ENCODE results near the gene SYCN. TPM values are rescaled to one million over a fixed set of nuclear protein-coding genes. Genes with fewer than 3 reads are reported as not detected.
"Not testable (repeated sequence)": the region's sequence is repeated elsewhere in the genome, so short reads cannot be mapped to it uniquely, and the experiment has no call there.

Gene SYCN, protein sequence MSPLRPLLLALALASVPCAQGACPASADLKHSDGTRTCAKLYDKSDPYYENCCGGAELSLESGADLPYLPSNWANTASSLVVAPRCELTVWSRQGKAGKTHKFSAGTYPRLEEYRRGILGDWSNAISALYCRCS
- polyA plus RNA-seq (ENCODE audit: insufficient read length in 4 of 4), result not detected

DNA sequence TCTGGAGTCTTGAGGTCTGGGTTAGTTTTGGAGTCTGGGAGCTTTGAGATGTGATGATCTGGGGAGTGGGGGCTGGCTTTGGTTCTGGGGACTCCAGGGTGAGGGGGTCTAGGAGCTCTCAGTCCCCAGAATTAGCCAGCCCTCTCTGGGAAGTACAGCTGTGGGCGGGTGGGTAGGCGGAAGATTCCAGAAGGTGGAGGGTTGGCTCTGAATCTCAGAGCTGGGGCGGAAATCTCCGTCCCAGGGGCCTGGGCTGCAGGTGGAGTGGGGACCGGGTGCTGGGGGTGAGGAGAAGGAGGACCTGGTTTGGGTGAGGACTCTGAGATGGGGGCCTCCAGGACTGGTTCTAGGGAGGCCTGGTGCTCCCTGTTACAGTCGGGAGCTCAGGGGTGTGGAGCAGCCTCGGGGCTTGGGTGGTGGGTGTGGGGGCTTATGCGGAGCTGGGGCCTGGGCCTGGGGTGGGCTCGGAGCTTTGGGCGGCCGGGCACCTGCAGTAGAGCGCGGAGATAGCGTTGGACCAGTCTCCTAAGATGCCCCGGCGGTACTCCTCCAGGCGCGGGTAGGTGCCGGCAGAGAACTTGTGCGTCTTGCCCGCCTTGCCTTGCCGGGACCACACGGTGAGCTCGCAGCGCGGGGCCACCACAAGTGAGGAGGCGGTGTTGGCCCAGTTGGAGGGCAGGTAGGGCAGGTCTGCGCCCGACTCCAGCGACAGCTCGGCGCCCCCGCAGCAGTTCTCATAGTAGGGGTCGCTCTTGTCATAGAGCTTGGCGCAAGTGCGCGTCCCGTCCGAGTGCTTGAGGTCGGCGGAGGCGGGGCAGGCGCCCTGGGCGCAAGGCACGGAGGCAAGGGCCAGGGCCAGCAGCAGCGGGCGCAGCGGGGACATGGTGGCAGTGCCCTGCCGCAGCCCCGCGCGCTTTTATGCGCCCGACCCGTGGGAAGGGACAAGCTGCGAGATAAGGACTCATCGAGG is at the start of gene SYCN:
Gene SYCN, minus strand, starts transcription at position 892 of the 970 bp plus-strand sequence. Its CDS starts 9 bp downstream, at position 883.
- DNase-seq (ENCODE audit: low read depth in 4 of 4, low spot score in 3 of 4), result no peak

DNA sequence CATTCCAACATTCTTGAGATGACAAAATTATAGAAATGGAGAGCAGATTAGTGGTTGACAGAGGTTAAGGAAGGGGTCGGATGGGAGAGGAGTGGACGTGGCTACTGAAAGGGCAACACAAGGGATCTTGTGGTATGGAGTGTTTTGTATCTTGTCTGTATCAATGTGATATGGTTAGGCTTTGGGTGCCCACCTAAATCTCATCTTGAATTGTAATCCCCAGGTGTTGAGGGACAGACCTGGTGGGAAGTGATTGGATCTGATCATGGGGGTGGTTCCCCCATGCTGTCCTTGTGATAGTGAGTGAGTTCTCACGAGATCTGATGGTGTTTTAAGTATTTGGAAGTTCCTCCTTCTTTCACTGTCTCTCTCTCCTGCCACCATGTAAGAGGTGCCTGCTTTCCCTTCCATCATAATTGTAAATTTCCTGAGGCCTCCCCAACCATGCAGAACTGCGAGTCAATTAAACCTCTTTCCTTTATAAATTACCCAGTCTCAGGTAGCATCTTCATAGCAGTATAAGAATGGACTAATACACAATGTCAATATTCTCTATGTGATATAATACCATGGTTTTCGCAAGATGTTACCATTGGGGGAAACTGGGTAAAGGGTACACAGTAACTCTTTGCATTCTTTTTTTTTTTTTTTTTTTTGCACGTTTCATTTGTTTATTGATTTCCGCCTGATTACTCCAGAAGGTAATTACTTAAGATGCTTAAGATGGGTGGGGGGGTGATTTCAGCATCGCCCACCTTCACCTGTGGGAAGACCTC is 49.5 kb upstream of the SYCN start:
- no peak for DNase-seq (ENCODE audit: low read depth in 4 of 4, low spot score in 3 of 4)

DNA sequence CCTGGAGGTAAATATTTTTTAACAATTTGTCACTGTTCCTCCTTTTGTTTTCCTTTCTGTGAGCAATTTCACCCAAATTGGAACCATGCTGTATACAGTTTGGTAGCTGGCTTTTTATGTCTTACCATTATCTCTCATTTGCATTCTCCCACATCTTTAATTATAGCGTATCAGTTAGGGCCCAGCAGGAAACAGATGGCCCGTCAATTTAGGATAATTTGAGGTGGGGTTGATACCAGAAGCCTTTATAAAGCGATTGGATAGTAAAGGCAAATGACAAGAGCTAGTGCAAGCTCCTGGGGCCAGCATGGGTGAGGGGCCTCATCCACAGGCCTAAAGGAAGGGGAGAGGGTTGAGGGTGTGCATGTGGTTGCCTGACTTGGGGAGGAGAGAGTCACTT is 48.4 kb upstream of the SYCN start:
- DNase-seq (ENCODE audit: low read depth in 4 of 4, low spot score in 3 of 4), result no peak

DNA sequence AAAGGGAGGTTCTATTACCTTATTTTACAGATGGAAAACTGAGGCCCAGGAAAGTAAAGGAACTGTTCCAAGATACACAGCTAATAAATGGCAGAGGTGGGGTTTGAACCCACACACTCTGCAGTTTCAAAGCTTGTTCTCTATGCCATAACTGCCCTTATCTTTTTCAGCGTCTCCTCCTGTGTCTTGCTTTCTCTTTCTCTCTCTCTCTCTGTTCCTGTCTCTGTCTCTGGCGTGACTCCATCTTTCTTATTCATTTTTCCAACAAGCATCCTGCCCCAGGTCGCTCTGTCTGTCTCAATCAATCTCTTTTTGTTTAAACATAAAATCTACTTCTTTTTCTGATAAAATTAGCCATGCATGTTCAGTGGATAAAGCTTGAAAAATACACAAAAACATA is 47.8 kb upstream of the SYCN start:
- DNase-seq (ENCODE audit: low read depth in 4 of 4, low spot score in 3 of 4), result no peak

DNA sequence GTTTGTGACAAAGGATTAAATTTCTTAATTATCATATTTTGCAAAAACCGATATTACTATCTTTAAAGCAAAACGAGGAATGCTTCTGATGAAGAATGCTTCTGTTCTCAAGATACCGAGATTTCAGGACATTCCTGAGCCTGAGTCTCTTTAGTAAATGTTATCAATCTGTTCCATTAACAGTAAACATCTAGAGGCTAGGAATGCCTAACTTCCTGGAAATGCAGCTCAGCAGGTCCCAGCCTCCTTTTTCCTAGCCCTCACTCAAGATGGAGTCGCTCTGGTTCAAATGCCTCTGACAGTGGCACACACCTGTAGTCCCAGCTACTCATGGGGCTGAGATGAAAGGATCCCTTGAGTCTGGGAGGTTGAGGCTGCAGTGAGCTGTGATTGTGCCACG is 47.0 kb upstream of the SYCN start:
- DNase-seq (ENCODE audit: low read depth in 4 of 4, low spot score in 3 of 4), result no peak

DNA sequence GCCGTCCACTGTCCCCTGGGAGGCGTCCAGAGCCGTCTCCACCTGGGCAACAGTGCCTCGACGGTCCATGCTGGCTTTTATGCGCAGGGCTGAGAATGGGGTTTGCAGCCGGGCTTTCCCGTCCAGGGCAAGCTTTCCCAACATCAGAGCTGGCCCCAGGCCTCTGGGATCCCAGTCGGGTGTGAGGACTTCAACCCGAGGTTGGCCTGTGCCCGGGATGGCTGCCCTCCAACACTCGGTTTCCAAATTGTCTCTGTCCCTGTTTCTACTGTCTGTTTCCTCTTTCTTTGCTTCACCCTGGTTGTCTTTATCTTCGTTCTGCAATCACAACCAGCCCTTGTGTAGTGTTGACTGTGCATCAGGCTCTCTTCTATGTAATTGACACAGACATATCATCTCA is 44.7 kb upstream of the SYCN start, which contains the start of gene IFNL4:
Gene IFNL4, minus strand, starts transcription at position 51 of the 400 bp plus-strand sequence.
- DNase-seq (ENCODE audit: low read depth in 4 of 4, low spot score in 3 of 4), result no peak

DNA sequence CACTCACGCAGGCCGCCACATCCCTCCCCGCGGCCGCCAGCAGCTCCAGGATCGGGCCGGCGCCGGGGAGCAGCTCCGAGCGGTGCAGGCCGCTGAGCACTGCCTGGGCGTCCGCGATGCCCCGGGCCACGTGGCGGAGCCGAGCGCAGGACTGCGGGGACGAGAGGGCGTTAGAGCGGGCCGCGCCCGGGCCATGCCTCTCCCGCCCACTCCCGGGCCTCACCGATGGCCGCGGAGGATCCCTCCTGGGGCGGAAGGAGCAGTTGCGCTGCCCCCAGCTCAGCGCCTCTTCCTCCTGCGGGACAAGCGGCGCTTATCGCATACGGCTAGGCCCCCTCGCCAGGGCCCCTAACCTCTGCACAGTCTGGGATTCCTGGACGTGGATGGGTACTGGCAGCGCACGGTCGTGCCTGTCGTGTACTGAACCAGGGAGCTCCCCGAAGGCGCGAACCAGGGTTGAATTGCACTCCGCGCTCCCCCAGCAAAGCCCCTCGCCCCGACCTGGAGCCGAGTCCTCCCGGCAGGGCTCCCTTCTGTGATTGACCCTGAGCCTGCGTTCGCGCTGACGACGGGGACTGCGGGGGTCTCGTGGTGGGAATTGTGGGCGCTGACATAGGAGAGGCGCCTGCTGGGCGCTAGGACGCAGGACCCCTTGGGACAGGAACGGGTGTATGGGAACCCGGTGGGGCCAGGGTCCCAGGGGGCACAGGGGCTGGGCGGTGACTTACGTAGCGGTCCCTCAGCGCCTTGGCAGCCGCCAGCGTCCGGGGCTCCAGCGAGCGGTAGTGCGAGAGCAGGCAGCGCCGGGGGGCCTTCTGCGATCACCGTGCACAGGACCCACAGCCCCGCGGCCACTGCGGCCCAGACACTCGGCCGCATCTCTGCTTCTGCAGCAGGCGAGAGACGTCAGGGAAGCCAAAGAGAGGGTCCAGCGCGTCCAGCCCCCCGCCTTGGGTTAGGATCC is 43.9 kb upstream of the SYCN start:
- no peak for DNase-seq (ENCODE audit: low read depth in 4 of 4, low spot score in 3 of 4)

DNA sequence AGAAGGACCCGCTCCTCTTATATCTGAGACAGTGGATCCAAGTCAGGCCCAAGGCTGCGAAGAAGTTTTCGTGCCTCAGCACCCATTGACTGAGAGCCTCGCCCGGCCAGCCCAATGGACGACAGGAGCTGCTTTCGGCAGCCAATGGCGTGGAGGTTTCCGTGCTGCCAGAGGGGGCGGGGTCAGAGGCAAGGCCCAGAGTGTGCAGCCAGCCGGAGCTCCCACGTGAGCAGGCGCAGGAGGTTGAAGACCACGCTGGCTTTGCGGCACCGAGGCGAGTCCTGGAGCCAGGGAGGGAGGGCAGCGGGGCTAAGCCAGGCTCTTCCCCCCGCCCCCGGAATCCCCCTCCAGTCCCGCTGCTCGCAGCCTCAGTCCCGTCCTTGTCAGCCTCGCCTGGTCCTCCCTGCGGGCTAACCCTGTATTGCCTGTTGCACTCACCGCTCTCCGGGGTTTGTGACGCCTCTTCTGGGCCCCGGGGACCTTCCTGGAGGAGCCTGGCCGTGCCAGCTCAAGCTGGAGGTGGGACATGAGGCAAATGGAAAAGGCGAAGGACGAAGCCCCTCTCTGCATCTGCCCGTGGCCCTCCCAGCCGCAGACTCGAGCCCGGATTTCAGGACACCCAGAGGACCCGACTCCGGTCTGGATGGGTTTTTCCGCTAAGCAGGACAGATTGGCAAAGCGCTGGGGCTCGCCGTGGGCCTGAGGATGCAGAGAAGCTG is 43.0 kb upstream of the SYCN start:
- no peak for DNase-seq (ENCODE audit: low read depth in 4 of 4, low spot score in 3 of 4)

DNA sequence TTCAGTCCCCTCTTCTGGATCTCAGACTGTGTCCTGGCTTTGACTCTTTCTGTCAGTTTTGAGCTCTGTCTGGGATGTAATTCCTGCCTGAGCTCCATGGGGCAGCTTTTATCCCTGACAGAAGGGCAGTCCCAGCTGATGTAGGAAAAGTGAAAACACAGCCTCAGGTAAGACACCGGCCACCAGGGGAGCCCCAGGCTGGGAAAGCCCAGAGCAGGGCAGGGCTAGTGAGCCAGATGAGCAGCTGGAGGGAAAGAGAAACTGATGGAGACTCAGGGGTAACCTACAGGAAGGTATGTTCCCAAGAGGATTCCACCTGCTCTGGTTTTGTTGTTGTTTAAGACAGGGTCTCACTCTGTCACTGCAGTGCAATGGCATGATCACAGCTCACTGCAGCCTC is 41.1 kb upstream of the SYCN start:
- not testable (repeated sequence) for DNase-seq (ENCODE audit: low read depth in 4 of 4, low spot score in 3 of 4)

DNA sequence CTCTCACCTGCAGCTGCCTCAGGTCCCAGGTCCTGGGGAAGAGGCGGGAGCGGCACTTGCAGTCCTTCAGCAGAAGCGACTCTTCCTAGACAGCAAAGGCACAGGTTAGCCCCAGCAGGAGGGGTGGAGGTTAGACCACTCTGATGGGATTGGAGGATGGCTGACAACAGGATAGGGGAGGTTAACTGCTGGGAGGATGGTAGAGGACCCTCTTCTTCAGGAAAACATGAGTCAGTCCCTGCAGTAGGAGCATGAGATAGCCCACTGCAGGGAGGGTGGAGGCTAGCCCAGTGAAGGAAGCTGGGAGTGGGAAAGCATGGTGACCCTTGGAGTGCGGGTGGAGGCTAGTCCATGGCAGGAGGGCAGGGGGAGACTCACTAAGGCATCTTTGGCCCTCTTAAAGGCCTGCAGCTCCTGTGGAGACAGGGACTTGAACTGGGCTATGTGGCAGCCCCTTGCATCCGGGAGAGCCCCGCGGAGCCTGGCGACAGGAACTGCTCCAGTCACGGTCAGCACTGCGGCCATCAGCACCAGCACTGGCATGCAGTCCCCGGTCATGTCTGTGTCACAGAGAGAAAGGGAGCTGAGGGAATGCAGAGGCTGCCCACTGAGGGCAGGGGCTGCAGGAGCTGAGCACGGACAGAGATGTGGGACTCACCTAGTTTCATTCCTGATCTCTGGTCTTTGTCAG is 40.5 kb upstream of the SYCN start, which contains the start of gene IFNL3:
Gene IFNL3, minus strand, starts transcription at position 597 of the 691 bp plus-strand sequence. Its CDS starts 39 bp downstream, at position 558.
- DNase-seq (ENCODE audit: low read depth in 4 of 4, low spot score in 3 of 4), result not testable (repeated sequence)

DNA sequence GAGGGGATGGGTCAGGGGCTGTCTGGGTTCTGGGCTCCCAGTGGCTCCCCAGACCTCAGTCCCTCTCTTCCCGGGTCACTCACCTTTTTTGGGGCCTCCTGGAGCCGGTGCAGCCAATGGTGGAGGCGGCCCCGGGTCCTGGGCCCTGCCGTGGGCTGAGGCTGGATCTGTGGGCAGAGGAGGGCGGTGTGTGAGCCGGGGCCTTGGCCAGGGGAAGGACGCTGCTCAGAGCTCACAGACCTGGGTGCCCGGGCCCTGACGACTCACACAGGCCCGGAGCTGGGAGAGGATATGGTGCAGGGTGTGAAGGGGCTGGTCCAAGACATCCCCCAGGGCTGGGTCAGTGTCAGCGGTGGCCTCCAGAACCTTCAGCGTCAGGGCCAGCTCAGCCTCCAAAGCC is 39.7 kb upstream of the SYCN start:
- not testable (repeated sequence) for DNase-seq (ENCODE audit: low read depth in 4 of 4, low spot score in 3 of 4)

DNA sequence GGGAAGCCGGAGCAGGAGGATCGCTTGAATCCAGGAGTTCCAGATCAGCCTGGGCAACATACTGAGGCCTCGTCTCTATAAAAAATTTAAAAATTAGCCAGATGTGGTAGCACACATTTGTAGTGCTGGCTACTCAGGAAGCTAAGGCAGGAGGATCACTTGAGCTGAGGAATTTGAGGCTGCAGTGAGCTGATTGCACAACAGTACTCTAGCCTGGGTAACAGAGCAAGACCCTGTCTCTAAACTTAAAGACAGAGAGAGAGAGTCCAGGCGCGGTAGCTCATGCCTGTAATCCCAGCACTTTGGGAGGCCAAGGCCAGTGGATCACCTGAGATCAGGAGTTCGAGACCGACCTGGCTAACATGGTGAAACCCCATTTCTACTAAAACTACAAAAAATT is 36.4 kb upstream of the SYCN start:
- no peak for DNase-seq (ENCODE audit: low read depth in 4 of 4, low spot score in 3 of 4)

DNA sequence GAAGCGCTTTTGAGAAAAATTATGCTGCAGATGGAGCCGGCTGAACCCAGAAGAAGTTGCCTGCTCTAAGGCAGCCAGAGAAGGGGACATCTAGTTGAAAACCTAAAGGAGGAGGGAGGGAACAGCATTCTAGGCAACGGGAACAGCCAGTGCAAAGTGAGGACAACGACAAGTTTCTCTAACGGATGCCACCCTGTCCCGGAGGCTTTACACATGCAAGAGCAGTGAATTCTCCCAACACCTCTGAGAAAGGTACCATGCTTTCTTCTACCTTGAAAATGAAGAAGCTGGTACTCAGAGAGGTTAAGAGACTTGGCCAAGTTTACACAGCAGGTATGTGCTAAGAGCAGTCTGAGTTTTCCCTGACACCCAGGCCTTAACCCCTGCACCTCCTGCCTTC is 34.9 kb upstream of the SYCN start:
- DNase-seq (ENCODE audit: low read depth in 4 of 4, low spot score in 3 of 4), result no peak

DNA sequence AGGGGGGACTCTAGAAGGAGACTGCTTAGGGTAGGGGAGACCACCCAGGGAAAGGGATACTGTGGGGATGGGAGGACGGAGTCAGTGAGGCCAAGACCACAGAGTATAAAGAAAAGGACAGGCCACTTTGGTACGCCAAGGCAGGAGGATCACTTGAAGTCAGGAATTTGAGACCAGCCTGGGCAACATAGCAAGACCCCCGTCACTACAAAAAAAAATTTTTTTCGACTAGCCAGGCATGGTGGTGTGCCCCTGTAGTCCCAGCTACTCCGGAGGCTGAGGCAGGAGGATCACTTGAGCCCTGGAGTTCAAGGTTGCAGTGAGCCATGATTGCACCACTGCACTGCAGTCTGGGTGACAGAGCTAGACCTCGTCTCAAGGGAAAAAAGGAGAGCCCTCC is 34.1 kb upstream of the SYCN start:
- no peak for DNase-seq (ENCODE audit: low read depth in 4 of 4, low spot score in 3 of 4)

DNA sequence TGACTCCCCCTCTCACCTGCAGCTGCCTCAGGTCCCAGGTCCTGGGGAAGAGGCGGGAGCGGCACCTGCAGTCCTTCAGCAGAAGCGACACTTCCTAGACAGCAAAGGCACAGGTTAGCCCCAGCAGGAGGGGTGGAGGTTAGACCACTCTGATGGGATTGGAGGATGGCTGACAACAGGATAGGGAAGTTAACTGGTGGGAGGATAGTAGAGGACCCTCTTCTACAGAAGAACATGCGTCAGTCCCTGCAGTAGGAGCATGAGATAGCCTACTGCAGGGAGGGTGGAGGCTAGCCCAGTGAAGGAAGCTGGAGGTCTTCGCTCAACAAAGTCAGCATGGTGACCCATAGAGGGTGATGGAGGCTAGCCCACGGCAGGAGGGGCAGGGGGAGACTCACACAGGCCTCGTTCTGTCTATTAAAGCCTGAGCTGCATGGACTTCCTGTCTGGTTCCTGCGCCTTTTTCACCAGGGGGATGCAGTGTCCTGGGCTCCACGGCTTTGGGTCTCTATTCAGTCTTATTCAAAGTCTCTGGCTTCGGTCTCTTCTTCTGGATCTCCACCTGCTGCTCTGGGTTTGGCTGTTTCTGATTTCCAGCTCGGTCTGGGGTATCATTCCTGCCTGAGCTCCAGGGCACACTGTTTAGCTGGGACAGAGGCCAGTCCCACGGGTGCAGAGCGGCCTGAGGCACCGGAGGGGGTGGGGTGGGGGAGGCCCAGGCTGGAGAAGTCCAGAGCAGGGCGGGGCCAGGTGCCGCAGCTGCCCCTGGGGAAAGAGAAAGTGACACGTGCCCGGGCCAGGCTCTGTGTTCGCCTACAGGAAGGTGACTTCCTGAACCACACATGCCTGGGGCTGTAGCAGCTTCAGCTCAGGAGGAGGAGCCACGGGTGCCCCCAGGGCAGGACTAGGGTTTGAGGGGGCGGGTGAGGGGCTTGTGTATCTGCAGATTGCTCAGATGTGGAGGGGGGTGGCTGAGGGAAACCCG is 33.4 kb upstream of the SYCN start:
- no peak for DNase-seq (ENCODE audit: low read depth in 4 of 4, low spot score in 3 of 4)

DNA sequence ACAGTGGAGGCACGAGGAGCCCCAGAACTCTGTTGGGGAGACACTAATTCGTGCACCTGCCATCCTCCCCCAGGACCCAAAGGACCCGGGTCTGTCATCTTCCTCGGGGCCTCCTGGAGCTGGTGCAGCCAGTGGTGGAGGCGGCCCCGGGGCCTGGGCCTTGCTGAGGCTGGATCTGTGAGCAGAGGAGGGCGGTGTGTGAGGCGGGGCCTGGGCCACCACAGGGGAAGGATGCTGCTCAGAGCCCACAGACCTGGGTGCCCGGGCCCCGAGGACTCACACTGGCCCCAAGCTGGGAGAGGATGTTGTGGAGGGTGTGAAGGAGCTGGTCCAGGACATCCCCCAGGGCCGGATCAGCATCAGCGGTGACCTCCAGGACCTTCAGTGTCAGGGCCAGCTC is 32.5 kb upstream of the SYCN start:
- DNase-seq (ENCODE audit: low read depth in 4 of 4, low spot score in 3 of 4), result no peak

DNA sequence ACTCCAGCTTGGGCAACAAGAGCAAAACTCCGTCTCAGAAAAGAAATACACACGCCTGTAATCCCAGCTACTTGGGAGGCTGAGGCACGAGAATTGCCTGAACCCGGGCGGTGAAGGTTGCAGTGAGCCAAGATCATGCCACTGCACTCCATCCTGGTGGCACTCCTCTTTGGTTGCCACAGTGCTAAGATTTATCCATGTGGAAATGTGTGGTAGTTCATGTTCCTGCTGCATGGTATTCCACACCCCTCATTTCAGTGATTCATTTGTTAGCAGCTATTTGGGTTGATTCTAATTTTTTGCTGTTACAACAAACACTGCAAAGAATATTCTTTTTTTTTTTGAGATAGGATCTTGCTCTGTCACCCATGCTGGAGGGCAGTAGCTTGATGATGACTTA is 28.6 kb upstream of the SYCN start:
- no peak for DNase-seq (ENCODE audit: low read depth in 4 of 4, low spot score in 3 of 4)
